D721Med (cell line): ENCODE results near the gene PPAN.

Experiments used
- DNase-seq: peaks from one replicate; pipeline ENCODE4 v3.0.0; 2011; ENCODE audit warnings: low spot score; ENCODE audit not compliant: insufficient read length
- FAIRE-seq: peaks from 2 replicates; lab custom pipeline; 2011; peaks lifted over from hg19 to GRCh38; lab: Jason Lieb, UNC
- CTCF ChIP-seq: IDR thresholded peaks from 2 replicates; pipeline ENCODE4 v1.5.1; 2012; ENCODE audit warnings: mild to moderate bottlenecking, control low read depth; ENCODE audit not compliant: insufficient read depth; ENCODE audit errors: missing control alignments

The PPAN gene

GRCh38 chr19:10149427-10149826 is 43.3 kb downstream of the PPAN start:
- FAIRE-seq (no peak), DNase-seq (no peak)
- TF ChIP-seq CTCF, result no peak

GRCh38 chr19:10151521-10151920 is 45.4 kb downstream of the PPAN start:
- no peak for TF ChIP-seq CTCF
- FAIRE-seq (no peak), DNase-seq (no peak)

GRCh38 chr19:10152100-10152499 is 45.9 kb downstream of the PPAN start:
- no peak for TF ChIP-seq CTCF
- DNase-seq (no peak), FAIRE-seq (no peak)

GRCh38 chr19:10155839-10156238 is 49.7 kb downstream of the PPAN start:
- TF ChIP-seq CTCF, result no peak
- no peak for FAIRE-seq
- DNase-seq, result no peak

- no peak for FAIRE-seq
- no peak for DNase-seq
- TF ChIP-seq CTCF, result no peak
These were observed 51.9 kb downstream of the PPAN start for GRCh38 chr19:10158071-10158470.

- no peak for TF ChIP-seq CTCF
- no peak for DNase-seq
- FAIRE-seq, result no peak
These were observed 52.3 kb downstream of the PPAN start for GRCh38 chr19:10158485-10158884.

- FAIRE-seq, result no peak
- no peak for DNase-seq
- TF ChIP-seq CTCF, result no peak
These were observed 53.4 kb downstream of the PPAN start for GRCh38 chr19:10159610-10160009.
